K562 (cell line): ENCODE measurements around the gene C20orf141. TPM values are rescaled to one million over a fixed set of nuclear protein-coding genes. Genes with fewer than 3 reads are reported as not detected.

ENCODE experiments used
- ARID2 ChIP-seq: fragments of 450-650 bp; IDR thresholded peaks from 2 replicates; pipeline ENCODE4 v1.6.1; 2017; ENCODE audit warnings: antibody characterized with exemption, mild to moderate bottlenecking
- BRF1 ChIP-seq: IDR thresholded peaks from 3 replicates; pipeline ENCODE4 v1.6.1; 2011; ENCODE audit warnings: borderline replicate concordance, mild to moderate bottlenecking; ENCODE audit not compliant: insufficient read length; ENCODE audit errors: extremely low read depth
- E2F3 ChIP-seq: fragments of 250-450 bp; sonication (Bioruptor Pico); IDR thresholded peaks from 2 replicates; pipeline ENCODE4 v1.4.0; 2020; ENCODE audit warnings: mild to moderate bottlenecking
- ELF1 ChIP-seq: fragments of 200-800 bp; sonication (Bioruptor generic); IDR thresholded peaks from 2 replicates; pipeline ENCODE4 v1.6.1; 2016; ENCODE audit warnings: missing genetic modification characterization, missing compliant biosample characterization
- FOSL1 ChIP-seq: fragments of 200-800 bp; sonication (Bioruptor generic); conservative IDR thresholded peaks from 2 replicates; pipeline ENCODE4 v1.6.1; 2016; ENCODE audit warnings: missing genetic modification characterization, missing compliant biosample characterization
- GTF2F1 ChIP-seq: IDR thresholded peaks from 2 replicates; pipeline ENCODE4 v1.6.1; 2011; ENCODE audit warnings: low read depth, low read length, improper control_type of control experiment
- HSF4 ChIP-seq: fragments of 250-450 bp; sonication (Bioruptor Pico); IDR thresholded peaks from 2 replicates; pipeline ENCODE4 v2.1.2; 2022; ENCODE audit warnings: mild to moderate bottlenecking, moderate library complexity, borderline replicate concordance
- ILK ChIP-seq: fragments of 450-650 bp; IDR thresholded peaks from 2 replicates; pipeline ENCODE4 v1.6.1; 2016; ENCODE audit warnings: missing genetic modification characterization, low read depth, mild to moderate bottlenecking, missing compliant biosample characterization, moderate library complexity, borderline replicate concordance
- KAT2B ChIP-seq: IDR thresholded peaks from one replicate; pipeline ENCODE4 v1.6.1; 2012; ENCODE audit warnings: low read depth, mild to moderate bottlenecking, control low read depth, inconsistent platforms, low read length, moderate library complexity
- MCM3 ChIP-seq: fragments of 450-650 bp; IDR thresholded peaks from 2 replicates; pipeline ENCODE4 v1.6.1; 2016
- MCM7 ChIP-seq, 2 experiments: fragments of 450-650 bp; IDR thresholded peaks; 2 replicates each; pipeline ENCODE4 v1.6.1; 2016 to 2018
- PTRF ChIP-seq: fragments of 450-650 bp; IDR thresholded peaks from 2 replicates; pipeline ENCODE4 v1.6.1; 2016; ENCODE audit warnings: mild to moderate bottlenecking, missing genetic modification characterization, missing compliant biosample characterization
- RBM17 ChIP-seq: fragments of 200-400 bp; formaldehyde crosslinking; IDR thresholded peaks from 2 replicates; pipeline ENCODE4 v1.6.1; 2017; ENCODE audit warnings: low read depth, mild to moderate bottlenecking, low read length, borderline replicate concordance
- SP2 ChIP-seq: IDR thresholded peaks from 2 replicates; pipeline ENCODE4 v1.6.1; 2011; ENCODE audit warnings: mild to moderate bottlenecking, low read depth, low read length, moderate library complexity; ENCODE audit not compliant: poor library complexity, severe bottlenecking; ENCODE audit errors: extremely low read depth
- SRSF7 ChIP-seq: fragments of 200-400 bp; formaldehyde crosslinking; optimal IDR thresholded peaks from 2 replicates; pipeline ENCODE3; 2017; ENCODE audit warnings: mild to moderate bottlenecking, low read depth, low read length
- TEAD2 ChIP-seq: fragments of 450-650 bp; IDR thresholded peaks from 2 replicates; pipeline ENCODE4 v1.6.1; 2016; ENCODE audit warnings: missing genetic modification characterization, control low read depth, missing compliant biosample characterization
- ZNF395 ChIP-seq: fragments of 200-800 bp; sonication (Bioruptor generic); IDR thresholded peaks from 2 replicates; pipeline ENCODE4 v1.6.1; 2017; ENCODE audit warnings: missing genetic modification characterization, missing compliant biosample characterization
- ZNF668 ChIP-seq: fragments of 250-450 bp; sonication (Bioruptor Pico); IDR thresholded peaks from 2 replicates; pipeline ENCODE4 v1.8.0; 2022; ENCODE audit warnings: mild to moderate bottlenecking, inconsistent platforms
- ZNF740 ChIP-seq, 3 experiments: fragments of 200-800 bp in 1 of 3; sonication (Bioruptor generic) in 1 of 3; sonication (generic) in 1 of 3; formaldehyde crosslinking in 1 of 3; IDR thresholded peaks; 2 replicates each; pipeline versions ENCODE4 v1.6.1 to v1.8.0; 2016 to 2022; ENCODE audit warnings: mild to moderate bottlenecking in 2 of 3, missing compliant biosample characterization in 2 of 3, missing genetic modification characterization in 2 of 3, missing genetic modification reagents in 1 of 3
- polyA plus RNA-seq, 8 experiments: library from polyadenylated mRNA; depleted of rRNA in 4 of 8; stranded (reverse) in 5 of 8; unstranded in 3 of 8; fragments of >200 nt; fragmentation: Nextera tagmentation in 2 of 8; fragmentation: Illumina TruSeq in 1 of 8; extraction: Ambion mirVana in 2 of 8; extraction: Trizol in 1 of 8; gene quantifications; 2 replicates each; pipeline versions ENCODE4 v1.2.1 to v1.2.3, GENCODE V29; 2011 to 2014; ENCODE audit warnings: inconsistent platforms in 1 of 8, missing spikeins in 1 of 8
- total RNA-seq, 7 experiments: library from RNA; depleted of rRNA in 6 of 7; stranded (reverse); fragments of >200 nt in 6 of 7; fragmentation: Illumina TruSeq in 2 of 7; extraction: Trizol in 2 of 7; gene quantifications; 2 replicates each; pipeline versions ENCODE4 v1.2.1 to v1.2.3, GENCODE V29; 2011 to 2021; ENCODE audit warnings: low replicate concordance in 1 of 7
- TF ChIP-seq, protein P1 (sequence below): sonication (generic); formaldehyde crosslinking; IDR thresholded peaks from 2 replicates; pipeline ENCODE4 v1.8.0; 2023; ENCODE audit warnings: mild to moderate bottlenecking, missing genetic modification reagents

Gene C20orf141
- total and polyA plus RNA-seq, 9 of the 15 experiments (the other 6 are each of a cell fraction or from before 2014, with no cell fraction given) = not detected

GRCh38 chr20:2840138-2840966 lies 25.6 kb downstream of the C20orf141 start, which contains the start of the genes PCED1A and VPS16 (continued):
- no peak for TF ChIP-seq SRSF7
- TF ChIP-seq ARID2 = no peak
- no peak for TF ChIP-seq ZNF668 (CRISPR knock-in tag)
- TF ChIP-seq KAT2B = no peak
- TF ChIP-seq HSF4 (CRISPR knock-in tag) = no peak
- peak; percentile 98 for TF ChIP-seq ELF1 (tag)
- no peak for TF ChIP-seq ZNF740 (CRISPR knock-in tag; IDR thresholded peaks at IDR 0.05)
- TF ChIP-seq ZNF740 (tag; IDR thresholded peaks at IDR 0.05) = no peak
- 0 out of 2 replicates have a peak, but pooled peaks have one; percentile 35 for TF ChIP-seq E2F3 (CRISPR knock-in tag)
- 0 out of 2 replicates have a peak, but pooled peaks have one; percentile 22 for TF ChIP-seq GTF2F1
- TF ChIP-seq RBM17 = no peak
- TF ChIP-seq ZNF395 (CRISPR knock-in tag) = peak; percentile 71; the same call in 1 of the 2 replicates
- TF ChIP-seq, protein P1, sequence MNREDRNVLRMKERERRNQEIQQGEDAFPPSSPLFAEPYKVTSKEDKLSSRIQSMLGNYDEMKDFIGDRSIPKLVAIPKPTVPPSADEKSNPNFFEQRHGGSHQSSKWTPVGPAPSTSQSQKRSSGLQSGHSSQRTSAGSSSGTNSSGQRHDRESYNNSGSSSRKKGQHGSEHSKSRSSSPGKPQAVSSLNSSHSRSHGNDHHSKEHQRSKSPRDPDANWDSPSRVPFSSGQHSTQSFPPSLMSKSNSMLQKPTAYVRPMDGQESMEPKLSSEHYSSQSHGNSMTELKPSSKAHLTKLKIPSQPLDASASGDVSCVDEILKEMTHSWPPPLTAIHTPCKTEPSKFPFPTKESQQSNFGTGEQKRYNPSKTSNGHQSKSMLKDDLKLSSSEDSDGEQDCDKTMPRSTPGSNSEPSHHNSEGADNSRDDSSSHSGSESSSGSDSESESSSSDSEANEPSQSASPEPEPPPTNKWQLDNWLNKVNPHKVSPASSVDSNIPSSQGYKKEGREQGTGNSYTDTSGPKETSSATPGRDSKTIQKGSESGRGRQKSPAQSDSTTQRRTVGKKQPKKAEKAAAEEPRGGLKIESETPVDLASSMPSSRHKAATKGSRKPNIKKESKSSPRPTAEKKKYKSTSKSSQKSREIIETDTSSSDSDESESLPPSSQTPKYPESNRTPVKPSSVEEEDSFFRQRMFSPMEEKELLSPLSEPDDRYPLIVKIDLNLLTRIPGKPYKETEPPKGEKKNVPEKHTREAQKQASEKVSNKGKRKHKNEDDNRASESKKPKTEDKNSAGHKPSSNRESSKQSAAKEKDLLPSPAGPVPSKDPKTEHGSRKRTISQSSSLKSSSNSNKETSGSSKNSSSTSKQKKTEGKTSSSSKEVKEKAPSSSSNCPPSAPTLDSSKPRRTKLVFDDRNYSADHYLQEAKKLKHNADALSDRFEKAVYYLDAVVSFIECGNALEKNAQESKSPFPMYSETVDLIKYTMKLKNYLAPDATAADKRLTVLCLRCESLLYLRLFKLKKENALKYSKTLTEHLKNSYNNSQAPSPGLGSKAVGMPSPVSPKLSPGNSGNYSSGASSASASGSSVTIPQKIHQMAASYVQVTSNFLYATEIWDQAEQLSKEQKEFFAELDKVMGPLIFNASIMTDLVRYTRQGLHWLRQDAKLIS (CRISPR knock-in tag) = no peak
- TF ChIP-seq PTRF (tag) = no peak
- no peak for TF ChIP-seq FOSL1 (tag)
- no peak for TF ChIP-seq TEAD2 (tag)
- no peak for TF ChIP-seq SP2
- no peak for TF ChIP-seq ILK (tag)
- no peak for TF ChIP-seq MCM7 (IDR thresholded peaks at IDR 0.05)
- TF ChIP-seq MCM3 = no peak
- no peak for TF ChIP-seq BRF1
